Epithelial cell of esophagus (primary cell): ENCODE measurements around the gene TTR.

ENCODE experiments used
- DNase-seq: peaks from one replicate; pipeline ENCODE4 v3.0.0; 2010; ENCODE audit warnings: low read depth
- H3K4me3 ChIP-seq: 2 replicates; pipeline ENCODE4 v1.5.1; 2011; ENCODE audit warnings: mild to moderate bottlenecking, low read length, control low read depth
- CTCF ChIP-seq: IDR thresholded peaks from 2 replicates; pipeline ENCODE4 v1.5.1; 2011; ENCODE audit warnings: low read depth, mild to moderate bottlenecking, low read length, control low read depth, inconsistent platforms; ENCODE audit not compliant: insufficient read depth; ENCODE audit errors: missing control alignments

Gene TTR

GRCh38 chr18:31647127-31647753, 55.6 kb downstream of the TTR start:
- TF ChIP-seq CTCF: no peak
- no peak overlapping the region for H3K4me3 ChIP-seq
- DNase-seq: no peak
